Measurements from ENCODE around the gene PRAMEF18.
"Not testable (repeated sequence)": the region's sequence is repeated elsewhere in the genome, so short reads cannot be mapped to it uniquely, and the experiment has no call there.

The PRAMEF18 gene
- total RNA-seq: 0 reads per million in 4 donors

GRCh38 chr1:13225675-13226204 is at the start of gene PRAMEF18:
PRAMEF18 (minus strand) TSS chr1:13226154; CDS start chr1:13226106, 48 bp downstream.
- DNase-seq: not testable (repeated sequence)

GRCh38 chr1:13265124-13265523 is 39.2 kb upstream of the PRAMEF18 start:
- DNase-seq: not testable (repeated sequence)

DNA sequence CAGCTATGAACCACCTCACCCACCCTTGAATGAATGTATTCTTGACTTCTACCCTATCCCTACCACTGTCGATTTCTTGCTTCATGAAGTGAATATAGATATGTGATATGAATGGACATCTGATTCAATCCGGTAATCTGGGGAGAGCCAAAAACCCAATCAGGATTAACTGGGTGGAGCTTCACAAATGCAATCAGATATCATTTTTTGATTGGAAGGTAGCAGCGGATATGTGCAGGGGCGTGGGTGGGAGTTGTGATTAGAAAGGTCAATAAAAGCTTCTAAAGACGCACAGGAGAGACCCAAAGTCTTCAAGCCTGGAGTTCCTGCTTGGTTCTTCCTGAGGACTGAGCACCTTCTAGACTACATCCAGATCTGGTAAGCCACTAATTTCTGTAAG is 27.9 kb upstream of the PRAMEF18 start, which contains the start of gene PRAMEF5:
Gene PRAMEF5, plus strand, starts transcription at position 301 of the 400 bp plus-strand sequence. CDS start 5,071 bp downstream, outside the sequence.
- not testable (repeated sequence) for DNase-seq

DNA sequence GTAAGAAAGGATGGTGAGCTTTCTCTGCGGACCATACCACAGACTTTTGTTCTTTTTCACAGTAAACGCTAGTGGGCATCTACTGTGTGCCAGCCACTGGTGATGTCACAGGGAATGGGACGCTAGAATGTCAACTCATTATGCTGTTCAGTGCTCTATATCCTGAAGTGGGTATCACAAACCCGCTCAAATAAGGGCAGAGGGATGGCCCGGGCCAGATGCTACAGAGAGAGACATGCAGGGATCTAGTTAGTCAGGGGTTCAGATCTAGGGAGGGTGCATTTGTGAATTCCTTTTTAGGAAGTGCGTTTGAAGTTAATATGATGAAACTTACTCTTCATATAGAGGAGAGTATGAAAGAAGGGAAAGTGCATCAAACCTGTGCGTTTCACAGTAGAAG is 21.2 kb upstream of the PRAMEF18 start:
- DNase-seq: not testable (repeated sequence)

DNA sequence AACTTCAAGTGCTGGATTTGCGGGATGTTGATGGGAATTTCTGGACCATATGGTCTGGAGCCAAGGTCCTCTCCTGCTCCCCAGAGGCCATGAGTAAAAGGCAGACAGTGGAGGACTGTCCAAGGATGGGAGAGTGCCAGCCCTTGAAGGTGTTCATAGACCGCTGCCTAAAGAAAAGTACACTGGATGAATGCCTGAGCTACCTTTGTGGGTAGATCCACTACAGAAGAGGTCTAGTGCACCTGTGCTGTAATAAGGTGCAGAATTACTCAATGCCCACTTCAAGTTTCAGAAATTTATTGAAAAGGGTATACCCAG is 20.6 kb upstream of the PRAMEF18 start:
- not testable (repeated sequence) for DNase-seq

GRCh38 chr1:13245841-13246553 is 20.0 kb upstream of the PRAMEF18 start:
- not testable (repeated sequence) for DNase-seq

DNA sequence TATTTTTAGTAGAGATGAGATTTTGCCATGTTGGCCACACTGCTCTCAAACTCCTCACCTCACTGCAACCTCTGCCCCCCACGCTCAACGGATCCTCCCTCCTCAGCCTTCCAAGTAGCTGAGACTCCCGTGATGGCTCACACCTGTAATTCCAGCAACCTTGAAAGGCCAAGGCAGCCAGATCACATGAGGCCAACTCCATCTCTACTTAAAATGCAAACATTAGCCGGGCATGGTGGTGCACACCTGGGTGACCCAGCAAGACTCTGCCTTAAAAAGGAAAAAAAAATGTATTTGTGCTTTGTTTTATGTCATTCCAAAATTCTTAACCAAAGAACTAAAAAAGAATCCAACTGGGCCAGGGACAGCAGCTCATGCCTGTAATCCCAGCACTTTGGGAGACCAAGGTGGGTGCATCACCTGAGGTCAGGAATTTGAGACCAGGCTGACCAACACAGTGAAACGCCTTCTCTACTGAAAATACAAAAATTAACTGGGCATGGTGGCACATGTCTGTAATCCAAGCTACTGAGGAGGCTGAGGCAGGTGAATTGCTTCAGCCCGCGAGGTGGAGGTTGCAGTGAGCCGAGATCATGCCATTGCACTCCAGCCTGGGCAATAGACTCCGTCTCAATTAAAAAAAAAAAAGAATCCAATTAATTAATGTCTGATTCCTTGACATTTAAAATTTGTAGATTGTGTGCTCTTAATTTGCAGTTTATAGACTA is 17.7 kb upstream of the PRAMEF18 start:
- not testable (repeated sequence) for DNase-seq

DNA sequence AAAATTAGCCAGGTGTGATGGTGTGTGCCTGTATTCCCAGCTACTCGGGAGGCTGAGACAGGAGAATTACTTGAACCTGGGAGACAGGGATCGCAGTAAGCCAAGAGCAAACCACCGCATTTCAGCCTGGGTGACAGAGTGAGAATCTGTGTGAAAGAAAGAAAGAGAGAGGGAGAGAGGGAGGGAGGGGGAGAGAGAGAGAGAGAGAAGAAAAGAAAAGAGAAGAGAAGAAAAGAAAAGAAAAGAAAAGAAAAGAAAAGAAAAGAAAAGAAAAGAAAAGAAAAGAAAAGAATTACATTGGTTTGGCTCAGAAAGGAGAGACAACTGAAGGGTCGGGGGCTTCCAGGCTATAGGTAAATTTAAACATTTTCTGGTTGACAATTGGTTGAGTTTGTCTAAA is 13.7 kb upstream of the PRAMEF18 start:
- not testable (repeated sequence) for DNase-seq

- not testable (repeated sequence) for DNase-seq
Observed at GRCh38 chr1:13237572-13237971, 11.6 kb upstream of the PRAMEF18 start.

DNA sequence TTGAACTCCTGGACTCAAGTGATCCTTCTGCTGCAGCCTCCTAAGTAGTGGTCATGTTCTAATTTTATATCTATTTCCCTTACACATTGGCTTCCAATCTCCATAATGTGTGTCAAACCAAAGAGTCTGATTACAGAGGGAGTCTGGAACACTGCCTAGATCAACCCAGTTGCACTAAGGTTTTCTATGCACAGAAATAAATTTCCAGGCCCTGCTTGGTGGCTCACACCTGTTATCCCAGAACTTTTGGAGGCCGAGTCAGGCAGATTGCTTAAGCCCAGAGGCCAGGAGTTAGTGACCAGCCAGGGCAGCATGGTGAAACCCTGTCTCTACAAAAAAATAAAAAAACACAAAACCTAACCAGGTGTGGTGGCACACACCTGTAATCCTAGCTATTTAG is 8.1 kb upstream of the PRAMEF18 start:
- not testable (repeated sequence) for DNase-seq

DNA sequence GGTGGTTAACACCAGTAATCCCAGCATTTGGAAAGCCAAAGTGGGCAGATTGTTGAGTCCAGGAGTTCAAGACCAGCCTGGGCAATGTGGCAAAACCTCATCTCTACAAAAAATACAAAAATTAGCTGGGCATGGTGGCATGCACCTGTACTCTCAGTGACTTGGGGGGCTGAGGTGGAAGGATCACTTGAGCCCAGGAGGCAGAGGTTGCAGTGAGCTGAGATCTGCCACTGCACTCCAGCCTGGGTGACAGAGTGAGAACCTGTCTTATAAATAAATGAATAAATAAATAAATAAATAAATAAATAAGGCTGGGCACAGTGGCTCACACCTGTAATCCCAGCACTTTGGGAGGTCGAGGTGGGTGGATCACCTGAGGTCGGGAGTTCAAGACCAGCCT is 6.1 kb upstream of the PRAMEF18 start:
- DNase-seq: not testable (repeated sequence)

DNA sequence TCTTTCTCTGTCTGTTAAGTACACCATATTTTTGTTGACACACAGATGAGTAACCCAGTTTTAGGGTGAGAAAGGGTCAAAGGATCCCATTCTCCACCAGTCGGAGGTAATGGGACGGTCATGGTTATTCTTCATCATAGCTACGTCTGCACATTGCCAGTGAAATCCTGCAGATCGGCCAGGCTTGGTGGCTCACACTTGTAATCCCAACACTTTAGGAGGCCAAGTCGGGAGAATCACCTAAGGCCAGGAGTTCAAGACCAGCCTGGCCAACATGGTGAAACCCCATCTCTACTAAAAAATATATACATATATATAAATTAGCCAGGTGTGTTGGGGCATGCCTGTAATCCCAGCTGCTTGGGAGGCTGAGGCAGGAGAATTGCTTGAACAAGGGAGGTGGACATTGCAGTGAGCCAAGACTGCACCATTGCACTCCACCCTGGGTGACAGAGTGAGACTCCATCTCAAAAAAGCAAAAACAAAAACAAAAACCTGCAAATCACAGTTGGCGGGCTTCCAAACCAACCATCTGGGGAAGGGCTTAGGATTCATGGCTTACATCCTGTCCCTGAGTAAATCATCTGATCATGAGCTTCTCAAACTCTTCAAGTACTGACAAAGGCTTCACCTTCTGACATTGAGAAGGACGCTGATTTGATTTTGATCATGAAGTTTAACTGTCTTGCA is 5.3 kb upstream of the PRAMEF18 start:
- DNase-seq: not testable (repeated sequence)

- not testable (repeated sequence) for DNase-seq
Observed at GRCh38 chr1:13230601-13231000, 4.6 kb upstream of the PRAMEF18 start.

GRCh38 chr1:13230096-13230495 is 4.1 kb upstream of the PRAMEF18 start:
- DNase-seq: not testable (repeated sequence)

GRCh38 chr1:13228343-13228781 is 2.4 kb upstream of the PRAMEF18 start:
- peak in 2 of 5 donors; percentile 25 to 26 for DNase-seq

GRCh38 chr1:13227271-13228055 is 1.5 kb upstream of the PRAMEF18 start:
- DNase-seq: not testable (repeated sequence)

- no peak for DNase-seq
Observed at GRCh38 chr1:13224480-13225060, 1.4 kb downstream of the PRAMEF18 start.

DNA sequence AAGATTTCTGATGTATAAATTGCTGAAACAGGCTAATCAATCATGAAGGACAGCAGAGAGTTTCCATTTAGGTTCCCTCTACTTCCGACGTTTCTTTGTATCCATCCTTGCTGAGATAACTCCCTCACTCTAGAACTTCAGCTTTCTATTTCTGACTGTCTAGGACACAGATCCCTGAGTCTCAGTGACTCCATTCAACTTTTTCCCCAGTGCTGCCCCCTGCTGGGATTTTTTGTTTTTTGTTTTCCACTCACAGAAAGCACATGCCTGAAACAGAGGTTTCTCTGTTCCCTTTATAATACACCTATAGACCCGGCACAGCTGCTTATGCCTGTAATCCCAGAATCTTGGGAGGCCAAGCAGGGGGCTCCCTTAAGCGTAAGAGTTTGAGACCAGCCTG is 3.2 kb downstream of the PRAMEF18 start:
- not testable (repeated sequence) for DNase-seq

- not testable (repeated sequence) for DNase-seq
Observed at GRCh38 chr1:13219203-13219602, 6.8 kb downstream of the PRAMEF18 start.

- DNase-seq: not testable (repeated sequence)
Observed at GRCh38 chr1:13216619-13217018, 9.3 kb downstream of the PRAMEF18 start.

- DNase-seq: not testable (repeated sequence)
Observed at GRCh38 chr1:13208712-13209111, 17.2 kb downstream of the PRAMEF18 start.

DNA sequence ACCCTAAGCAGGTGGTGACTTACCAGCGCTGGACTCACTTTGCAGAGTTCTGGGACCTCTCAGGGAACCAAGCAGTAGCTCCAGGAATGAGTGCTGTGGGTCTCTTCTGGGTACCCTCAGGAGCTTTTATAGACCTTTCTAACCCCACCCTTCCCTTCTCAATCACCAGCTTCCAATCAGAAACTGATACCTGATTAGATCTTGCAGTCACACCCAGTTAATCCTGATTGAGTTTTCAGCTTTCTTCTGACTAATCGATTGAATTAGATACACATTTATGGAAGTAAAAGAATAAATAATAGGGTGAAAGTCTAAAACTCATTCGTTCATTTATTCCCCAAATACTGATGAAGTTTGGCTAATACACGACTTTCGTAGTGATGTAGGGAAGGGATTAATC is 24.6 kb downstream of the PRAMEF18 start, which contains the start of gene PRAMEF13:
Gene PRAMEF13, minus strand, starts transcription at position 101 of the 400 bp plus-strand sequence. CDS start 1,820 bp downstream, outside the sequence.
- DNase-seq: not testable (repeated sequence)
